ENCODE data around the gene KRTAP5-1. TPM values are rescaled to one million over a fixed set of nuclear protein-coding genes. Genes with fewer than 3 reads are reported as not detected.

KRTAP5-1 gene
- total RNA-seq, 2 donors from 2014 or later, result not detected

- Mint-ChIP-seq H3K4me1 (peaks cover 10% of the 10 kb centered on the region), H3K4me3 (no peak overlapping the region), H3K27me3 (ENCODE audit: insufficient read depth) (peaks cover 33% of the 10 kb centered on the region), H3K36me3 (ENCODE audit: low read depth) (no peaks in the 10 kb centered on the region), H3K27ac (no peak overlapping the region), H3K9me3 (peaks cover 1% of the 10 kb centered on the region)
- Histone ChIP-seq H3K27me3 (ENCODE audit: control insufficient read depth, insufficient read depth, low read length, poor library complexity, severe bottlenecking) (no peaks in the 10 kb centered on the region), H3K36me3 (ENCODE audit: control insufficient read depth, insufficient read depth, low read length) (no peaks in the 10 kb centered on the region), H3K27ac (ENCODE audit: low read depth, low read length) (no peak overlapping the region), H3K9me3 (ENCODE audit: control insufficient read depth, low read length) (no peaks in the 10 kb centered on the region), H3K4me3 (ENCODE audit: low read length) (no peak overlapping the region), H3K4me1 (ENCODE audit: control insufficient read depth, insufficient read depth, low read length) (no peaks in the 10 kb centered on the region), H3K9ac (ENCODE audit: extremely low read depth, low read length, poor library complexity, severe bottlenecking) (no peak overlapping the region)
- WGBS, 2 experiments (ENCODE audit: insufficient coverage in 1 of 2, insufficient read length in 1 of 2), result 72 to 85% methylated on average over 8 to 9 of the region's 9 CpGs
- DNase-seq, result peak; percentile 85
- TF ChIP-seq, protein P1, sequence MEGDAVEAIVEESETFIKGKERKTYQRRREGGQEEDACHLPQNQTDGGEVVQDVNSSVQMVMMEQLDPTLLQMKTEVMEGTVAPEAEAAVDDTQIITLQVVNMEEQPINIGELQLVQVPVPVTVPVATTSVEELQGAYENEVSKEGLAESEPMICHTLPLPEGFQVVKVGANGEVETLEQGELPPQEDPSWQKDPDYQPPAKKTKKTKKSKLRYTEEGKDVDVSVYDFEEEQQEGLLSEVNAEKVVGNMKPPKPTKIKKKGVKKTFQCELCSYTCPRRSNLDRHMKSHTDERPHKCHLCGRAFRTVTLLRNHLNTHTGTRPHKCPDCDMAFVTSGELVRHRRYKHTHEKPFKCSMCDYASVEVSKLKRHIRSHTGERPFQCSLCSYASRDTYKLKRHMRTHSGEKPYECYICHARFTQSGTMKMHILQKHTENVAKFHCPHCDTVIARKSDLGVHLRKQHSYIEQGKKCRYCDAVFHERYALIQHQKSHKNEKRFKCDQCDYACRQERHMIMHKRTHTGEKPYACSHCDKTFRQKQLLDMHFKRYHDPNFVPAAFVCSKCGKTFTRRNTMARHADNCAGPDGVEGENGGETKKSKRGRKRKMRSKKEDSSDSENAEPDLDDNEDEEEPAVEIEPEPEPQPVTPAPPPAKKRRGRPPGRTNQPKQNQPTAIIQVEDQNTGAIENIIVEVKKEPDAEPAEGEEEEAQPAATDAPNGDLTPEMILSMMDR (conservative IDR thresholded peaks at IDR 0.05), result no peak
Observed at GRCh38 chr11:1623716-1624115, 38.6 kb upstream of the KRTAP5-1 start.

DNA sequence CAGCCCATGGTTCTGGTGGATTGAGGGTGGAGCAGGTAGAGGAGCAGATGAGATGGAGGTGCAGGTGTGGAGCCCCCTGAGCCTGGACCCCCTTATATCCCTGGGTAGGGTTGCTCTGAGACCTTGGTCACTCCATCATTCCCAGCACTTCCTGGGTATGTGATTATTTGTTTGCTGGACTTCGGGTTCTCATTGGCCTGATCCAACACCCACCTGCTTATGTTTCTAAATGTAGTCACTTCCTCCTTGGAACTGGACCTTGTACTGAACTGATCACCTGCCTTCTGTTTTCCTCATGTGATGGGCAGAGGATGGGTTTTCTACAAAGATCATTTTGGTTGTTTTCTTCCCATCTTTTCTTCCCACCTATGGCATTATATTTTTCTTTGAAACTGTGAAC lies 37.0 kb upstream of the KRTAP5-1 start, which contains the start of gene KRTAP5-4:
TSS of gene KRTAP5-4 (minus strand) at position 53 of the 400 bp plus-strand sequence. CDS start at position 8, 45 bp downstream.
- Histone ChIP-seq H3K4me1 (ENCODE audit: control insufficient read depth, insufficient read depth, low read length) (no peaks in the 10 kb centered on the region), H3K27me3 (ENCODE audit: control insufficient read depth, insufficient read depth, low read length, poor library complexity, severe bottlenecking) (no peaks in the 10 kb centered on the region), H3K9me3 (ENCODE audit: control insufficient read depth, low read length) (no peaks in the 10 kb centered on the region), H3K36me3 (ENCODE audit: control insufficient read depth, insufficient read depth, low read length) (no peaks in the 10 kb centered on the region), H3K27ac (ENCODE audit: low read depth, low read length) (no peak within 1 kb of the TSS), H3K4me3 (ENCODE audit: low read length) (no peak within 1 kb of the TSS), H3K9ac (ENCODE audit: extremely low read depth, low read length, poor library complexity, severe bottlenecking) (no peak within 1 kb of the TSS)
- peaks cover 10% of the 10 kb centered on the region for H3K4me1 Mint-ChIP-seq
- H3K36me3 Mint-ChIP-seq (ENCODE audit: low read depth), result no peaks in the 10 kb centered on the region
- H3K27ac Mint-ChIP-seq, result no peak within 1 kb of the TSS
- TF ChIP-seq, protein P1 (conservative IDR thresholded peaks at IDR 0.05), result no peak
- 67% methylated on average over 1 of the region's 1 CpG; no CpG with 5 or more reads in 1 of the 2 experiments for WGBS, 2 experiments (ENCODE audit: insufficient coverage in 1 of 2, insufficient read length in 1 of 2)
- no peak for DNase-seq
- peaks cover 16% of the 10 kb centered on the region for H3K9me3 Mint-ChIP-seq
- H3K27me3 Mint-ChIP-seq (ENCODE audit: insufficient read depth), result peaks cover 34% of the 10 kb centered on the region
- H3K4me3 Mint-ChIP-seq, result no peak within 1 kb of the TSS

GRCh38 chr11:1619449-1619848 lies 34.4 kb upstream of the KRTAP5-1 start:
- no peaks in the 10 kb centered on the region for H3K36me3 Mint-ChIP-seq (ENCODE audit: low read depth)
- H3K4me3 ChIP-seq (ENCODE audit: low read length), result no peak overlapping the region
- no peaks in the 10 kb centered on the region for H3K9me3 ChIP-seq (ENCODE audit: control insufficient read depth, low read length)
- H3K27me3 ChIP-seq (ENCODE audit: control insufficient read depth, insufficient read depth, low read length, poor library complexity, severe bottlenecking), result peaks cover 4% of the 10 kb centered on the region
- WGBS, 2 experiments (ENCODE audit: insufficient coverage in 1 of 2, insufficient read length in 1 of 2), result 93 to 100% methylated on average over 4 to 10 of the region's 10 CpGs
- H3K4me1 Mint-ChIP-seq, result peaks cover 6% of the 10 kb centered on the region
- no peaks in the 10 kb centered on the region for H3K36me3 ChIP-seq (ENCODE audit: control insufficient read depth, insufficient read depth, low read length)
- no peak for DNase-seq
- H3K27ac Mint-ChIP-seq, result no peak overlapping the region
- no peaks in the 10 kb centered on the region for H3K4me1 ChIP-seq (ENCODE audit: control insufficient read depth, insufficient read depth, low read length)
- H3K27me3 Mint-ChIP-seq (ENCODE audit: insufficient read depth), result peaks cover 46% of the 10 kb centered on the region
- TF ChIP-seq, protein P1 (conservative IDR thresholded peaks at IDR 0.05), result no peak
- no peak overlapping the region for H3K9ac ChIP-seq (ENCODE audit: extremely low read depth, low read length, poor library complexity, severe bottlenecking)
- no peak overlapping the region for H3K27ac ChIP-seq (ENCODE audit: low read depth, low read length)
- H3K9me3 Mint-ChIP-seq, result peaks cover 21% of the 10 kb centered on the region
- no peak overlapping the region for H3K4me3 Mint-ChIP-seq

Measured in endodermal cell (in vitro differentiated cells).